Body of pancreas (tissue), 4 donors: Measurements from ENCODE around the gene NELFCD. TPM values are rescaled to one million over a fixed set of nuclear protein-coding genes. Genes with fewer than 3 reads are reported as not detected.
"Not testable (repeated sequence)": the region's sequence is repeated elsewhere in the genome, so short reads cannot be mapped to it uniquely, and the experiment has no call there.

Source experiments
- ATAC-seq: fragments of 150-250 bp; one replicate; pipeline ENCODE4 v1.9.1; 2016
- DNase-seq, 4 donors: peaks; one replicate each; pipeline ENCODE4 v3.0.0-alpha.2; 2019
- H3K27ac ChIP-seq, 4 donors: fragments of 200-600 bp; sonication (generic); 1 replicate in 3 of 4; 2 replicates in 1 of 4; pipeline versions ENCODE4 v1.5.1 to v1.6.1; 2016 to 2019; ENCODE audit warnings: mild to moderate bottlenecking in 1 of 4, mixed read lengths in 1 of 4, moderate library complexity in 1 of 4
- H3K27me3 ChIP-seq, 2 donors: fragments of 200-600 bp; sonication (generic); one replicate each; pipeline ENCODE4 v1.6.0; 2016; ENCODE audit warnings: mild to moderate bottlenecking in 1 of 2
- H3K36me3 ChIP-seq, 2 donors: fragments of 200-600 bp; sonication (generic); replicated peaks in 1 of 2; 2 replicates each; pipeline ENCODE4 v1.5.1; 2016; ENCODE audit warnings: low read depth in 2 of 2; ENCODE audit not compliant: insufficient read depth in 1 of 2
- H3K4me1 ChIP-seq: fragments of 200-600 bp; sonication (generic); one replicate; pipeline ENCODE4 v1.6.0; 2016
- H3K4me3 ChIP-seq, 2 donors: fragments of 200-600 bp; sonication (generic); 1 replicate in 1 of 2; 2 replicates in 1 of 2; pipeline ENCODE4 v1.5.1; 2016 to 2019
- H3K9me3 ChIP-seq, 3 donors: fragments of 200-600 bp; sonication (generic); 1 replicate in 2 of 3; 2 replicates in 1 of 3; pipeline ENCODE4 v1.5.1; 2016
- CTCF ChIP-seq, 7 experiments: fragments of 450-650 bp in 4 of 7; fragments of 200-600 bp in 3 of 7; sonication (generic) in 3 of 7; IDR thresholded peaks; one replicate each; pipeline ENCODE4 v1.5.1; 2016 to 2019; ENCODE audit warnings: antibody characterized with exemption in 7 of 7
- POLR2A ChIP-seq, 3 donors: fragments of 450-650 bp; IDR thresholded peaks; one replicate each; pipeline ENCODE4 v1.6.1; 2016; ENCODE audit warnings: antibody characterized with exemption in 3 of 3, mild to moderate bottlenecking in 2 of 3
- WGBS, 2 donors: methylation state at CpG; one replicate each; pipeline ENCODE4 v1.1.5; 2017; 5-methylcytosine and 5-hydroxymethylcytosine counted together
- intact Hi-C: fragments of 100-400 bp; cut with DNase I; formaldehyde crosslinking; loops from one replicate; pipeline ENCODE4 v1.15.1; 2023
- total RNA-seq, 2 donors: library from RNA; depleted of rRNA; stranded (reverse); fragments of >200 nt; gene quantifications; one replicate each; pipeline ENCODE4 v1.1.0, GENCODE V29; 2016

The NELFCD gene
- total RNA-seq, 2 donors from 2014 or later: 35.9 to 45.9 TPM

GRCh38 chr20:58978351-58979190 lies 2.5 kb upstream of the NELFCD start:
- DNase-seq: no peak
- Histone ChIP-seq H3K4me3 (no peak overlapping the region), H3K27me3 (no peaks in the 10 kb centered on the region), H3K4me1 (peaks cover 11% of the 10 kb centered on the region), H3K36me3 (no peaks in the 10 kb centered on the region), H3K27ac (no peak overlapping the region), H3K9me3 (no peaks in the 10 kb centered on the region)
- no peak for TF ChIP-seq CTCF (IDR thresholded peaks at IDR 0.05)
- no peak for TF ChIP-seq POLR2A (IDR thresholded peaks at IDR 0.05)
- 69% methylated on average over 6 of the region's 6 CpGs for WGBS, 2 donors
- intact Hi-C loops: loop anchor here (10.0 kb wide), 1 partner anchor 64 kb away; no protein-coding TSS in a partner anchor
- ATAC-seq: no peak

GRCh38 chr20:58981628-58982364 lies 740 bp downstream of the NELFCD start:
- no peaks in the 10 kb centered on the region for H3K9me3 ChIP-seq
- TF ChIP-seq CTCF (IDR thresholded peaks at IDR 0.05): no peak
- no peak for TF ChIP-seq POLR2A (IDR thresholded peaks at IDR 0.05)
- peaks cover 24% of the 10 kb centered on the region for H3K4me1 ChIP-seq
- no peaks in the 10 kb centered on the region for H3K36me3 ChIP-seq
- DNase-seq (no peak), ATAC-seq (peak; percentile 1)
- 14 to 41% methylated on average over 13 to 29 of the region's 29 CpGs for WGBS, 2 donors
- peak overlapping the region; percentile 22 to 33 for H3K4me3 ChIP-seq
- no peaks in the 10 kb centered on the region for H3K27me3 ChIP-seq
- peak overlapping the region; percentile 37 to 79 (median 69) for H3K27ac ChIP-seq
- intact Hi-C loops: loop anchor here (10.0 kb wide), 1 partner anchor 97 kb away; no protein-coding TSS in a partner anchor

- intact Hi-C loops: loop anchor here (10.0 kb wide), 1 partner anchor 98 kb away; no protein-coding TSS in a partner anchor
- DNase-seq (no peak), ATAC-seq (no peak)
- H3K4me1 ChIP-seq: peaks cover 24% of the 10 kb centered on the region
- 83 to 84% methylated on average over 12 of the region's 12 CpGs for WGBS, 2 donors
- H3K9me3 ChIP-seq: no peaks in the 10 kb centered on the region
- no peak overlapping the region for H3K27ac ChIP-seq
- H3K4me3 ChIP-seq: no peak overlapping the region
- H3K36me3 ChIP-seq: peaks cover 3% of the 10 kb centered on the region in 2 donors
- H3K27me3 ChIP-seq: no peaks in the 10 kb centered on the region
- TF ChIP-seq CTCF (IDR thresholded peaks at IDR 0.05): no peak
- no peak for TF ChIP-seq POLR2A (IDR thresholded peaks at IDR 0.05)
Observed at GRCh38 chr20:58982406-58983114, 1.5 kb downstream of the NELFCD start.

- WGBS, 2 donors: 94 to 96% methylated on average over 12 of the region's 12 CpGs
- H3K27ac ChIP-seq, DNase-seq, H3K9me3 ChIP-seq, ATAC-seq, H3K36me3 ChIP-seq, H3K4me3 ChIP-seq, H3K27me3 ChIP-seq: not testable (repeated sequence)
- intact Hi-C loops: loop anchor here (10.0 kb wide), 1 partner anchor 98 kb away; no protein-coding TSS in a partner anchor
- peaks cover 24% of the 10 kb centered on the region for H3K4me1 ChIP-seq
Observed at GRCh38 chr20:58983115-58983468, 2.0 kb downstream of the NELFCD start.

- TF ChIP-seq POLR2A (IDR thresholded peaks at IDR 0.05): no peak
- TF ChIP-seq CTCF (IDR thresholded peaks at IDR 0.05): no peak
- ATAC-seq (no peak), DNase-seq (no peak)
- Histone ChIP-seq H3K36me3 (peaks cover 6 to 16% of the 10 kb centered on the region in 2 donors), H3K27ac (no peak overlapping the region), H3K27me3 (no peaks in the 10 kb centered on the region), H3K4me3 (no peak overlapping the region), H3K4me1 (peaks cover 24% of the 10 kb centered on the region), H3K9me3 (no peaks in the 10 kb centered on the region)
- intact Hi-C loops: loop anchor here (10.0 kb wide), 1 partner anchor 100 kb away; no protein-coding TSS in a partner anchor
- 80 to 81% methylated on average over 6 of the region's 6 CpGs for WGBS, 2 donors
Observed at GRCh38 chr20:58984691-58985090, 3.6 kb downstream of the NELFCD start.
